Mucosa of gallbladder (tissue), 1 donor: ENCODE measurements around the gene TTC4. TPM values are rescaled to one million over a fixed set of nuclear protein-coding genes. Genes with fewer than 3 reads are reported as not detected.

Experiments used
- DNase-seq: peaks from one replicate; pipeline ENCODE4 v3.0.0-alpha.2; 2020; ENCODE audit warnings: low spot score
- total RNA-seq: library from RNA; stranded (reverse); gene quantifications from one replicate; pipeline ENCODE4 v1.2.1, GENCODE V29; 2021
- donor health status: DM: no; HTN: no; CAD: no.

Gene TTC4
- total RNA-seq, 1 donor from 2014 or later, result 14.0 TPM

GRCh38 chr1:54782156-54782555 is 66.5 kb downstream of the TTC4 start:
- DNase-seq, result peak; percentile 26

GRCh38 chr1:54782588-54782987 is 66.9 kb downstream of the TTC4 start:
- DNase-seq, result no peak

- no peak for DNase-seq
Observed at GRCh38 chr1:54784066-54784465, 68.4 kb downstream of the TTC4 start.

- no peak for DNase-seq
Observed at GRCh38 chr1:54786778-54787177, 71.1 kb downstream of the TTC4 start.

GRCh38 chr1:54787604-54788003 is 71.9 kb downstream of the TTC4 start:
- no peak for DNase-seq

- no peak for DNase-seq
Observed at GRCh38 chr1:54788459-54788858, 72.8 kb downstream of the TTC4 start.

GRCh38 chr1:54791880-54792522 is 76.3 kb downstream of the TTC4 start:
- DNase-seq, result no peak

Other genes with a start within 250 kb of the TTC4 start
- gene ACOT11, start 167.6 kb upstream of the TTC4 start, total RNA-seq, result 38.1 TPM
- not detected for gene FAM151A, start 92.3 kb upstream of the TTC4 start, total RNA-seq
- 8.0 TPM for gene MROH7, start 74.1 kb upstream of the TTC4 start, total RNA-seq
- gene PARS2, start 48.7 kb downstream of the TTC4 start, total RNA-seq, result 6.3 TPM
- 24.9 TPM for gene TTC22, start 85.5 kb downstream of the TTC4 start, total RNA-seq
- gene DHCR24, start 171.3 kb downstream of the TTC4 start, total RNA-seq, result 463 TPM